Activated CD8-positive, alpha-beta memory T cell treated with anti-CD3 and anti-CD28 coated beads, Interleukin-2, amount 10 ng/mL, durations not matched to agents 7 days and 5 days (primary cell): ENCODE results near the gene TMIGD2. TPM values are rescaled to one million over a fixed set of nuclear protein-coding genes. Genes with fewer than 3 reads are reported as not detected.
A peak's percentile ranks its signal among the peaks of the same experiment; 100 is the strongest.
"Not testable (repeated sequence)": the region's sequence is repeated elsewhere in the genome, so short reads cannot be mapped to it uniquely, and the experiment has no call there.

Experiments used
- ATAC-seq: fragments of 150-1000 bp; cut with Tn5 transposase; one replicate; pipeline ENCODE4 v1.10.0; 2021; ENCODE audit warnings: moderate library complexity
- CTCF ChIA-PET: fragments of 350-600 bp; sonication (Branson Sonifier 250); formaldehyde crosslinking; loops from one replicate; lab custom pipeline; 2021; ENCODE audit warnings: antibody characterized with exemption; lab: Charles Lee
- DNase-seq: peaks from one replicate; pipeline ENCODE4 v3.0.0-alpha.2; 2020
- H3K27ac Mint-ChIP-seq: one replicate; pipeline ENCODE4 v1.8.0; 2021; ENCODE audit warnings: mild to moderate bottlenecking, mixed read lengths
- H3K27me3 Mint-ChIP-seq: one replicate; pipeline ENCODE4 v1.8.0; 2021; ENCODE audit warnings: mixed read lengths
- H3K36me3 Mint-ChIP-seq: one replicate; pipeline ENCODE4 v1.8.0; 2021; ENCODE audit warnings: mild to moderate bottlenecking, mixed read lengths
- H3K4me1 Mint-ChIP-seq: one replicate; pipeline ENCODE4 v1.8.0; 2021; ENCODE audit warnings: mixed read lengths
- H3K4me3 Mint-ChIP-seq: one replicate; pipeline ENCODE4 v1.8.0; 2021; ENCODE audit warnings: mild to moderate bottlenecking, moderate library complexity, mixed read lengths
- H3K9me3 Mint-ChIP-seq: one replicate; pipeline ENCODE4 v1.8.0; 2022; ENCODE audit warnings: low read depth, mixed read lengths
- total RNA-seq, 2 experiments: library from RNA; stranded (reverse); gene quantifications; one replicate each; pipeline ENCODE4 v1.2.3, GENCODE V29; 2021

TMIGD2 gene
- total RNA-seq, 2 experiments from 2014 or later, result 29.8 to 40.7 TPM

DNA sequence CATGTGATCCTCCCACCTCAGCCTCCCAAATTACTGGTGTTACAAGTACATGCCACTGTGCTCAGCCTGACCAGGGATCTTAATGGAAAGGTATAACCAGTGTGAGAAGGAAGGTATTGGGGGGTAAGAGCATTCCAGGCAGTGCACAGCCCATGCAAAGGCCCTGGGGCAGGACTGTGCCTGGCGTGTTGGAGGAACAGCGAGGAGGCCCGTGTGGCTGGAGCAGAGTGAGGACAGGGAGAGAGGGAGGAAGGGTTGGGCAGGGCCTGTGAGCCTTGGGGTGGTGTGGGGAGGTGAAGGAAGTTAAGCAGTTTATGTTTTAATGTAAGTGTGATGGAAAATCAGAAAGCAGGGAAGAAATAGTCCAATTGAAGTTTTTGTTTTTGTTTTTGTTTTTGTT is 1.6 kb downstream of the TMIGD2 start:
- DNase-seq, result no peak
- H3K36me3 Mint-ChIP-seq, result peaks cover 2% of the 10 kb centered on the region
- no peaks in the 10 kb centered on the region for H3K27me3 Mint-ChIP-seq
- H3K9me3 Mint-ChIP-seq, result no peaks in the 10 kb centered on the region
- peak overlapping the region; percentile 87 for H3K27ac Mint-ChIP-seq
- CTCF ChIA-PET, result interaction anchor here (2.5 to 2.8 kb wide), 2 partner anchors 34 to 42 kb away, joined by 11 to 13 read pairs; partner anchors contain the start of gene MPND
- H3K4me3 Mint-ChIP-seq, result peak overlapping the region; percentile 80
- ATAC-seq, result no peak
- peaks cover 47% of the 10 kb centered on the region for H3K4me1 Mint-ChIP-seq

DNA sequence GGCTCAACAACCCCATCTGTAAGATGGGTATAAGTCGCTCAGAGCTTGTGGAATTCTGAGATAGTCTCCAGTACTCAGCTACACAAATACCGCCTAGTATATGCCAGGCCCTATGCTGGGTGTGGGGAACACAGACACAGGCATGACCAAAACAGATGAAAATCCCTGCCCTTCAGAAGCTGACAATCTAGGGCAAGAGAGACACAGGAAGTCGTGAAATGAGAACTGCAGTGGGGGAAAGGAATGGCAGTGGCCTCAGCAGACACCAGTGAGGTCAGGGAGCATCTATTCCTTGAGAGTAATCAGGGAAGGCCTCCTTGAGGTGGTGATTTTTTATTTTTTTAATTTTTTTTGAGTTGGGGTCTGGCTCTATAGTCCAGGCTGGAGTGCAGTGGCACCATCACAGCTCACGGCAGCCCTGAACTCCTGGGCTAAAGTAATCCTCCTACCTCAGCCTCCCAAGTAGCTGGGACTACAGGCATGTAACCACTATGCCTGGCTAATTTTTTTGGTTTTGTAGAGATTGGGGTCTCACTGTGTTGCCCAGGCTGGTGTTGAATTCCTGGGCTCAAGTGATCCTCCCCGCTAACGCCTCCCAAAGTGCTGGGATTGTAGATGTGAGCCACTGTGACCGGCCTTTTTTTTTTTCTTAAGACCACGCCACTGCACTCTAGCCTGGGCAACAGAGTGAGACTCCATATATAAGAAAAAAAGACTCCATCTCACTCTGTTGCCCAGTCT is 3.2 kb downstream of the TMIGD2 start:
- peaks cover 2% of the 10 kb centered on the region for H3K36me3 Mint-ChIP-seq
- no peaks in the 10 kb centered on the region for H3K9me3 Mint-ChIP-seq
- DNase-seq (peak; percentile 44), ATAC-seq (peak; percentile 24)
- peaks cover 41% of the 10 kb centered on the region for H3K4me1 Mint-ChIP-seq
- peak overlapping the region; percentile 78 for H3K27ac Mint-ChIP-seq
- no peaks in the 10 kb centered on the region for H3K27me3 Mint-ChIP-seq
- CTCF ChIA-PET, result interaction anchor here (0.5 to 2.2 kb wide), 7 partner anchors 8 to 103 kb away, joined by 3 to 11 read pairs (median 4); partner anchors contain the start of genes CHAF1A and MPND
- H3K4me3 Mint-ChIP-seq, result peak overlapping the region; percentile 46

DNA sequence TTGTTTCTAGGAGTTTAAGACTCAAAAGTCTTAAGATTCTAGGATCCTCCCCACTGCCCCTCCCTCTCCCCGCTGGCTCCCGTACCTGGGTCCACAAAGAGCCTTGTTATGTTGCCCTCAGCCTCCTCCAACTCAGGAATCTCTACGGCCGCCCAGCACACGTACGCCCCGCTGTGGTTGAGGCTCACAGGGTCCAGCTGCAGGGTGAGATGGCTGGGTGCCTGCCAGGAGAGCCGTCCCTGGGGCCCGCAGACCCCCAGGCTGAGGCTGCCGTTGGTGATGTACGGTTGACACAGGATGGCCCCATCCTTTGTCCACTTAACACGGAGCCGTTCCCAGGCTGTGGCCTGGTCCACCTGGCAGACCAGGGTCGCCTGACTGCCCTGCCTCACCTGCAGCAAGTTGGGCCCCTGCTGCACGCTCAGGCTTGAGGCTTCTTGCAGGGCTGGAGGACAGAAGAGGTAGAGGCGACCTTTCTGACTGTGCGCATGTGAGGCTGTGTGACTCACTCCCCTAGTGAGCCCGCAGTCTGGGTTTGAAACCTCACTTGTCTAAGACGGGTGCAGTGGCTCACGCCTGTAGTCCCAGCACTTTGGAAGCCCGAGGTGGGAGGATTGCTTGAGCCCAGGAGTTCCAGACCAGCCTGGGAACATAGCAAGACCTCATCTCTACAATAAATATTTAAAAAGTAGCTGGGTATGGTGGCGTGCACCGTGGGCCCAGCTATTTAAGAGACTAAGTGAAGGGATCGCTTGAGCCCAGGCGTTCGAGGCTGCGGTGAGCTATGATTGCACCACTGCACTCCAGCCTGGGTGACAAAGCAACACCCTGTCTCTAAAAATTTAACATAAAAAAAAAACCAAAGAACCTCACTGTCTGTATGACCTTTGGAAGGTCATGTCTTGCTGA is 4.0 kb downstream of the TMIGD2 start:
- Mint-ChIP-seq H3K27ac (peak overlapping the region; percentile 78), H3K27me3 (no peaks in the 10 kb centered on the region), H3K9me3 (no peaks in the 10 kb centered on the region), H3K4me3 (peak overlapping the region; percentile 46), H3K4me1 (peaks cover 36% of the 10 kb centered on the region), H3K36me3 (peaks cover 2% of the 10 kb centered on the region)
- ATAC-seq (peak; percentile 84), DNase-seq (peak; percentile 82)
- CTCF ChIA-PET, result interaction anchor here (0.5 to 2.2 kb wide), 7 partner anchors 9 to 104 kb away, joined by 3 to 11 read pairs (median 4); partner anchors contain the start of genes CHAF1A and MPND

GRCh38 chr19:4295972-4296771 is 6.0 kb downstream of the TMIGD2 start:
- DNase-seq (no peak), ATAC-seq (no peak)
- H3K36me3 Mint-ChIP-seq, result peaks cover 2% of the 10 kb centered on the region
- peaks cover 21% of the 10 kb centered on the region for H3K4me1 Mint-ChIP-seq
- CTCF ChIA-PET, result interaction anchor here (0.8 to 1.8 kb wide), 3 partner anchors 28 to 104 kb away, joined by 3 to 8 read pairs (median 4); partner anchors contain the start of gene SH3GL1
- no peak overlapping the region for H3K4me3 Mint-ChIP-seq
- H3K27me3 Mint-ChIP-seq, result no peaks in the 10 kb centered on the region
- no peak overlapping the region for H3K27ac Mint-ChIP-seq
- no peaks in the 10 kb centered on the region for H3K9me3 Mint-ChIP-seq

- DNase-seq (no peak), ATAC-seq (no peak)
- Mint-ChIP-seq H3K27ac (no peak overlapping the region), H3K9me3 (no peaks in the 10 kb centered on the region), H3K36me3 (peaks cover 2% of the 10 kb centered on the region), H3K4me3 (no peak overlapping the region), H3K4me1 (peaks cover 14% of the 10 kb centered on the region), H3K27me3 (no peaks in the 10 kb centered on the region)
- CTCF ChIA-PET, result no interaction called here
Measured at GRCh38 chr19:4294389-4294788, 7.8 kb downstream of the TMIGD2 start.

GRCh38 chr19:4292515-4292914 is 9.7 kb downstream of the TMIGD2 start:
- DNase-seq, result no peak
- H3K4me3 Mint-ChIP-seq, result no peak overlapping the region
- no peak for ATAC-seq
- H3K4me1 Mint-ChIP-seq, result no peaks in the 10 kb centered on the region
- H3K27me3 Mint-ChIP-seq, result no peaks in the 10 kb centered on the region
- H3K36me3 Mint-ChIP-seq, result no peaks in the 10 kb centered on the region
- no peaks in the 10 kb centered on the region for H3K9me3 Mint-ChIP-seq
- H3K27ac Mint-ChIP-seq, result no peak overlapping the region
- CTCF ChIA-PET, result interaction anchor here (0.8 kb wide), 1 partner anchor 808 kb away, joined by 3 read pairs; no protein-coding TSS in a partner anchor

DNA sequence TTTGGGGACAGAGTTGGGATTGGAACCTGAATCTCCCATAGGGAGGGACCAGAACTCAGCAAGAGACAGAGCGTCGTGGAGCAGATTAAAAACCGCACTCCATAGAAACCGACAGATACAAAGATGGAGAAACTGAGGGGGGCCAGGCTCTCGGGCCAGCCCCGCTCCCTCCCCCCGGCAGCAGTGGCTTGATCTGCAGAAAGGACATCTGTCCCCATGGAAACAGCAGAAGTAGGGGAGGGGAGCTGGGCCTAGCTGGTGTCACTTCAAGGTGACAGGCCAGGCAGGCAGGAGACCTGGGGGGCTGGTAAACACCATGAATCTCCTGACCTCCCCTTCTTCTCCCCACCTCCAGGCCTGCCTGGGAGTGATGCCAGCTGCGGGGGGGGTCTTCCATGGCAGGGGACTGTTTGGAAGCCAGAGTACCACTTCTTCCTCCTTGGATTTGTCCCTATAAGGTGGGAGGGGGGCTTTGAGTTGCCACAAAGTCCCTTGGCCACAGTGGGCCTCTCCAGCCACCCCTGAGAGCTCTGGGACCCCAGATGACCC is 10.9 kb downstream of the TMIGD2 start:
- CTCF ChIA-PET, result no interaction called here
- DNase-seq, result no peak
- H3K9me3 Mint-ChIP-seq, result no peaks in the 10 kb centered on the region
- H3K27me3 Mint-ChIP-seq, result no peaks in the 10 kb centered on the region
- H3K27ac Mint-ChIP-seq, result no peak overlapping the region
- H3K4me3 Mint-ChIP-seq, result no peak overlapping the region
- ATAC-seq, result no peak
- H3K36me3 Mint-ChIP-seq, result no peaks in the 10 kb centered on the region
- no peaks in the 10 kb centered on the region for H3K4me1 Mint-ChIP-seq

GRCh38 chr19:4288091-4288777 is 14.0 kb downstream of the TMIGD2 start:
- no peaks in the 10 kb centered on the region for H3K4me1 Mint-ChIP-seq

GRCh38 chr19:4286141-4286540 is 16.0 kb downstream of the TMIGD2 start:
- not testable (repeated sequence) for DNase-seq, ATAC-seq, H3K4me1 Mint-ChIP-seq, H3K36me3 Mint-ChIP-seq, H3K9me3 Mint-ChIP-seq, H3K27me3 Mint-ChIP-seq, H3K4me3 Mint-ChIP-seq, H3K27ac Mint-ChIP-seq
- CTCF ChIA-PET, result interaction anchor here (0.6 kb wide), 1 partner anchor 137 kb away, joined by 4 read pairs; no protein-coding TSS in a partner anchor

More at GRCh38 chr19:4288091-4288777, 14.0 kb downstream of the TMIGD2 start:
- DNase-seq (no peak), ATAC-seq (no peak)
- Mint-ChIP-seq H3K36me3 (no peaks in the 10 kb centered on the region), H3K4me3 (no peak overlapping the region), H3K27ac (no peak overlapping the region), H3K27me3 (peaks cover under 1% of the 10 kb centered on the region), H3K9me3 (no peaks in the 10 kb centered on the region)
- CTCF ChIA-PET, result no interaction called here

GRCh38 chr19:4284974-4285373 is 17.2 kb downstream of the TMIGD2 start:
- Mint-ChIP-seq H3K27ac (no peak overlapping the region), H3K27me3 (peaks cover 17% of the 10 kb centered on the region), H3K9me3 (no peaks in the 10 kb centered on the region), H3K4me1 (no peaks in the 10 kb centered on the region), H3K4me3 (no peak overlapping the region), H3K36me3 (no peaks in the 10 kb centered on the region)
- DNase-seq, result no peak
- no peak for ATAC-seq
- CTCF ChIA-PET, result interaction anchor here (0.7 to 1.9 kb wide), 2 partner anchors 18 to 240 kb away, joined by 3 to 8 read pairs; no protein-coding TSS in a partner anchor

DNA sequence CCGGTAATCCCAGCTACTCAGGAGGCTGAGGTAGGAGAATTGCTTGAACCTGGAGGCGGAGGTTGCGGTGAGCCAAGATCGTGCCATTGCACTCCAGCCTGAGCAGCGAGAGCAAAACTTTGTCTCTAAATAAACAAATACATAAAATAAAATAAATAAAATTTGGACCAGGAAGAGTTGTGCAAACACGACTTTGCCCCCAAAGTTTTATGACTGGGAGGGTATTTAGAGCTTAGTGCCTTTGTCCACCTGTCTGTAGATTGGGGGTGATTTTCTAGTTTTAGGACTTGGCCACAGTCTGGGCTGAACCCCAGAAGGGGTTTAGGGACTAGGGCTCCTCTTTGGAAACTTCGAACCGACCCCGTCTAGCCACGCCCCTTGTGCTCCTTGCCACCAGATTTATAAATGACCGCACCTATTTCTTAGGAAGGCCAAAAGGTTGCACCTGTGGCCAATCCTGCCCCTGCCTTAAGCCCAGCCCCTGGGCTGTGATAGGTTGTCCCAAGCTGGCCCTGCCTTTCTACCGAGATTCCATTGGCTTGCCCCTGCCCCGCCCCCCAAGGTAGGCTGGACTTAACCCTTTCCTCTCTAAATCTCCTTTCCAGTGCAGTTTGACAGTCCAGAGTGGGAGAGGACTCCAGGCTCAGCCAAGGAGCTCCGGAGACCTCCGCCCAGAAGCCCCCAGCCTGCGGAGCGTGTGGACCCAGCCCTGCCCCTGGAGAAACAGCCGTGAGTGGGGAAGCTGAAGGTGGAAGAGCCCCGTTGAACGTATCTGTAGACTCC is 17.8 kb downstream of the TMIGD2 start:
- Mint-ChIP-seq H3K36me3 (no peaks in the 10 kb centered on the region), H3K27ac (no peak overlapping the region), H3K4me3 (no peak overlapping the region), H3K27me3 (peaks cover 21% of the 10 kb centered on the region), H3K4me1 (peaks cover 2% of the 10 kb centered on the region), H3K9me3 (no peaks in the 10 kb centered on the region)
- no peak for ATAC-seq
- DNase-seq, result no peak
- CTCF ChIA-PET, result interaction anchor here (0.7 to 1.9 kb wide), 3 partner anchors 17 to 241 kb away, joined by 3 to 8 read pairs (median 6); no protein-coding TSS in a partner anchor
